T47D (cell line): ENCODE results near the gene HADHB.
A peak's percentile ranks its signal among the peaks of the same experiment; 100 is the strongest.

Source experiments
- DNase-seq, 2 experiments: peaks; one replicate each; pipeline versions ENCODE4 v3.0.0 to v3.0.0-alpha.2; 2011 to 2012; ENCODE audit warnings: low read depth in 1 of 2, low spot score in 1 of 2
- JUND ChIP-seq: IDR thresholded peaks from 2 replicates; pipeline ENCODE4 v1.6.1; 2012; ENCODE audit warnings: low read depth
- in situ Hi-C: cut with HindIII; loops from 2 replicates; pipeline ENCODE4 v1.10.0; 2016; ENCODE audit warnings: low sequenced_read_pairs, low pct_unique_long_range_greater_than_20kb

Gene HADHB

DNA sequence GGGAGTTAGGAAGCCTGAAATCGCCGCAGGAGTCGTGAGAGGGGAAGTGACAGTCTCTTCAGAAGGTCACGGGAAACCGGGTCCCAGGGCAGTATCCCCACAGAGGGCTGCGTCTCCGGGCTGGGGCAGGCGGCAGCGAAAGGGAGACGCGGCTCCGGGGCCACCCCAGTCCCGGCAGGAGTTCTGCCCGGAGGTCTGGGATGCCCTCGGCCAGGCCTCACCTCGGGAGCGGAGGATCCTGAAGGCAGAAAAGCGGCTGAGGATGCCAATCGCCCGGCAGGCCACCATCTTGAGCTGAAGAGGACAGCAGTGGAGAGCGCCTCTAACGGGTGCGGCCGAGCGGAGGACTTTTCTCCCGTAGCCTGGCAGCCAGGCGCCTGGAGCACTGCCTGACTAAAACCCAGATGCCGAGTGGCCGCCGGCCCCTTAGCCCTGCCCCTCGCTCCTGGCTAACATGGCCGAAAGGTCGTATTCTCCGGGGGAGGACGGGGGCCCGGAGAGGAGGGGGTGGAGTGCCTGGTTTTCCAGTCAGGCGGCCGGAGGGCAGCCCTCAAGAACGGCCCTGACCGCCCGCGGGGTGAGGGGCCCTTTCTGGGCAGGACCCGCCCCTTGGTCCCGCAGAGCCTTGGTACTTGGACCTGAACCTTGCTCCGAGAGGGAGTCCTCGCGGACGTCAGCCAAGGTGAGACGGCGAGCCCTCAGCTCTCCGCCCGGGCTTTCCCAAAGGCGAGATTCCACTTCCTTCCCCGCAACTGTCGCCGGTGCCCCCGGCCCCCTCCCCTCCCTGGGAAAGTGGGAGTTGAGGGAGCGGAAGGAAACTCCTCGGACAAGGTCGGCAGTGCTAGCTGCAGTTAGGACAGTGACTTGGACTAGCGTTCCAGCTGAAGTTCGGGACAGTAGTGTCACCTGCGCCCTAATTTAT lies at the start of gene HADHB, which contains the start of gene HADHA:
Gene HADHB, plus strand, starts transcription at position 631 of the 922 bp plus-strand sequence. CDS start 9,316 bp downstream, outside the sequence.
Gene HADHA, minus strand, starts transcription at position 324 of the 922 bp plus-strand sequence. Its CDS starts 36 bp downstream, at position 288.
- in situ Hi-C loops: no loop called here
- TF ChIP-seq JUND: no peak

DNA sequence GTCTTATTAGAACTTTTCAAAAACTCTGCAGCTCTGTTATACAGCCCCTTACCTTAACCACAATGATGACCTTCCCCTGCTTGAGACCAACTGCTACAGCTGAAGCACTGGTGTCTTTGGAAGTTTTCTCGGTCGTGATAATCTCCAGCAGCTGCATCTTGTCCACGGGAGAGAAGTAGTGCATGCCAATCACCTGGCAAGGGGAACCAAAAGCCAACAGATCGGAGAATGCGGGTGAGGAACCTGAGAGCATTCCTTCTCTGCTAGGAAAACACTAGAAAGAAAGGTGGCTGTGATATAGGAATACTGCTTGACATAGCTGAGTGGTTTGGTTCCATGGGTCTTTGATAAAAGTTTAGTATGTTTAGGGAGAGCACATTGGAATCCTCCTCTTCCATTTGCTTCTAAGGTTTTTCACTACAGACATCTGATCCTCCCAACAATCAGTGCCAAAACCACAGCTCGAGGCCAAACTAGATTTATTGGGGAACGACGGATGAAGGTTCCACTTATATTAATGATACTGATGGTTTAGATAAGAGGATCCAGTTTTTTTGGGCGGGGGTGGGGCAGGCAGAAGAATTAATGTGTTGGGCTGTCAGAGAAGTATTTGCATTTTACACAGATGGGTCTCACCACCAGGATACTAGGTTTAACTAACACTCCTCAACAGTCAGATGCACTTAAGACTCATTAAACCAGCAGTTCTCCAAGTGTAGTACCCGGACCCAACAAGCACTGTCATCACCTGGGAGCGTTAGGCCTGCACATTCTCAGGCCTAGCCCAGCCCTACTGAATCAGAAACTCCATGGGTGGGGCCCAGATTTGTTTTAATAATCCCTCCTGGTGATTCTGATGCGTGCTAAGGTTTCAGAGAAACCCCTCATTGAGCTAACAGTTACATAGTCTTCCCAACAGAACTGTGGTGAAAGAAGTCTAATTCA lies 49.4 kb upstream of the HADHB start:
- no peak for DNase-seq
- in situ Hi-C loops: no loop called here
- no peak for TF ChIP-seq JUND

More for the DNA sequence above, at the start of gene HADHB, which contains the start of gene HADHA:
- peak; percentile 38 to 89 for DNase-seq

DNA sequence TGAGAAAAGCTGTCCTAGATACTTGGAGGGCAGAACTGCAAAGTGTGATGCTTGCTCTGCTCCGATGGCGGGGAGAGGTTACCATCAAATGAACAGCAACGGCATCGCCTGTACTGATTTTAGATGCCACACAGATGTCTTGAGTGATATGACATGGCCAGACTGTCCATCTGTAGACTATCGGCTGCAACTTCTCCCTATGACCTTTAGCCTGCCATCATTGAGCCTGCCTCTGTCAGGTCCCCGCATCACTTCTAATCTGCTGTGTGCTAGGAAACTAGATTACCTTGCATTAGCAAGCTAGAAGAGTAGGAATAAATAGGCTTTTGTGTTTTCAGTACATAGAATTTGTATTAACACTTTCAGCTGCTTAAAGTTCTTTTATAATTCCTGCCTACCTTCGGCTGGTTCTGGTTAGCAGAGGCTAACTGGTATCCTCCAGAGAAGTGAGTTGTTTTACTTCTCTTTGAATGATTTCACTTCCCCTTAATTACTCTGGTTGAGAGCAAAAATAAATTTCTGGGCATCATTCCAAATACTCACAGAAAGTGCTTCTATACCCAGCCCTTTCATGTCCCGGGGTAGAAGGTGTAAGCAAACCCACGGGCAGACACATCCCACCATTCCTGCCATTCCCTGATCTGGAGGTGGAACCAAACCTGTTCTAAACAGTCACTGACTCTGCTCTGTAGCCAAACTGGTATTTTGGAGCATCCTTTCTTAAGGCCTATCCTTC lies 47.9 kb upstream of the HADHB start:
- no peak for TF ChIP-seq JUND
- in situ Hi-C loops: no loop called here
- no peak for DNase-seq

DNA sequence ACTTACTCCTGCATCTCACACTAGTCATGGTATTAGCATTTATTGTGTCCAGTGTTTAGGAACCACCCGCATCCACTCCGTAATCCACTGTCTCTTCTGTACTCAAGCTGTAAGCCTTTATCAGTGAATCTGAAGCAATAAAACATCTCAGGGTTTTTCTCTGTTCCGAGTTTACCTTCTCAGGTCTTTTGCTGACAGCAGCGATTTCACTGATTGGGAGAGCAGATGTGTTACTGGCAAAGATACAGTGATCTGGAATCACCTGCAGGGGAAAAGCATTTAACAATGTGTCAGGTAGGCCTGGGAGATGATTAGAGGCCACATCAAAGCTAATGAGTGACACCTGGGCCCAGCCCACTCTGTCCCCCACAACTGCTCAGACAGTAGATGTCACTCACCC lies 47.2 kb upstream of the HADHB start:
- no peak for TF ChIP-seq JUND

DNA sequence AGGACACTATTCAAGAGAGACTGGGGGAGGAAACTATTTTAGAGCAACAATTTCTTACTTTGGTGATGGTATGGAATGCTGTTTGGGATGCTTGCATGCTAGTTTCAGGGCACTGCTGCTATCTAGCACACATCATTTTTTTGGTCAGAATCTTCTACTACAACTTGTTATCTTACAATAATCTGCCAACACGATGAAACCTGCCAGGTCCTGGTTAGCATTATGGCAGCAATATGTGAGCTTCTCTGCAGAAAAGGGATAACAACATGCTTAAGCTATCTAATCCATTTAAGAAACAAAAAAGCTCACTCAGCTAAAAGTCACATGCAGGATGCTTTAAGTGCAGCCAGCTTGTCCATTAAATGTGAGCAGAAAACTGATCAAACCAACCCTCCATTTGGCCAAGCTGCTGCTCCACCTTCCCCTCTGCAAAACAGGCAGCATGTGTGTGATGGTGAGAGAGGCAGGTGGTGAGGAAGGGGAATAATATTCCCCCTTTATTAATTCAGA lies 41.7 kb upstream of the HADHB start:
- in situ Hi-C loops: no loop called here
- DNase-seq: no peak
- no peak for TF ChIP-seq JUND

More for the DNA sequence above, 47.2 kb upstream of the HADHB start:
- no peak for DNase-seq
- in situ Hi-C loops: no loop called here

DNA sequence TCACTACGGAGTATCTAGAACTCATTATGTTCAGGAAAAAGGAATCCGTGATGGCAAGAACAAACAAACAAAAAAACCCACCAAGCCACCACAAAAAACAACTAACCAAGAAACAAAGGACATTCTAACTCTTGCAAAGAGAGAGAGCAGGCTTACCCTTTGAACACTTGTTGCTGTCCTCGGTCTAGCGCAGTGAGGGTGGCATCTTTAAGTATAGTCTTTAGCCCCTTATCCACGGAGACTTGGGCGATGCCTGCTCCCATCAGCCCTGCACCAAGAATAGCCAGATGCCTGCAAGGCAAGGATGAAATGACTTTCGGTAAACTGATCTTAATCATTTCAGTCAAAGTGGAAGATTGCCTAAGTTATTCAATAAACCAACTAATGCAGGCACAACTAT lies 40.8 kb upstream of the HADHB start:
- DNase-seq: no peak
- no peak for TF ChIP-seq JUND
- in situ Hi-C loops: no loop called here

DNA sequence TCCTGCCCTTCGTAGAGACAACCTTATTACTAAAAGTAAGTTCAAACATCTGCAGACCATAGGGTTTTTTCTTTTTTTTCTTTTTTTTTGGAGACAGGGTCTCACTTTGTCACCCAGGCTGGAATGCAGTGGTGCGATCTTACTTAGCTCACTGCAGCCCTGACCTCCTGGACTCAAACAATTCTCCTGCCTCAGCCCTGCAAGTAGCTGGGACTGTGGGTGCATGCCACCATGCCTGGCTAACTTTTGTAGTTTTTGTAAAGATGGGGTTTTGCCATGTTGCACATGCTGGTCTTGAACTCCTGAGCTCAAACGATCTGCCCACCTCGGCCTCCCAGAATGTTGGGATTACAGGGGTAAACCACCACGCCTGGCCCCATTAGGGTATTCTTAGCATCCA lies 32.7 kb upstream of the HADHB start:
- DNase-seq: no peak
- no peak for TF ChIP-seq JUND
- in situ Hi-C loops: no loop called here

DNA sequence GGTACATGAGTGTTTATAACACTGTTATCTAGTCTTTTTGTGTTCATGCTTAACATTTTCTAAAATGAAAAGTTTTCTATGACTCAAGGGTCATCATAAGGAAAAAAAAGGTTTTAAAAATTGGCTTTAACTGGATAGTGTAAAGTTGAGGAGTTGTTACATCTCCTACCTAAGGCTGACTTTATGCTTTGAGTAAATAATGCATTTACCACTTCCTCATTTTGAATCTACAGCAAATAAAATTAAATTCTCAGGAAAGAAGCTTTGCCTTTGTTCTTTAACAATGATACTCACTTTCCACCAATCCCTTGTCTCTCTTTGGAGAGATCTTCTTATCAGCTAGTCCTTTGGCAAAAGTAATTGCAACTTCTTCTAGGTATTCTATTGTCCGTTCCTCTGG lies 30.0 kb upstream of the HADHB start:
- in situ Hi-C loops: no loop called here
- TF ChIP-seq JUND: no peak
- DNase-seq: no peak

DNA sequence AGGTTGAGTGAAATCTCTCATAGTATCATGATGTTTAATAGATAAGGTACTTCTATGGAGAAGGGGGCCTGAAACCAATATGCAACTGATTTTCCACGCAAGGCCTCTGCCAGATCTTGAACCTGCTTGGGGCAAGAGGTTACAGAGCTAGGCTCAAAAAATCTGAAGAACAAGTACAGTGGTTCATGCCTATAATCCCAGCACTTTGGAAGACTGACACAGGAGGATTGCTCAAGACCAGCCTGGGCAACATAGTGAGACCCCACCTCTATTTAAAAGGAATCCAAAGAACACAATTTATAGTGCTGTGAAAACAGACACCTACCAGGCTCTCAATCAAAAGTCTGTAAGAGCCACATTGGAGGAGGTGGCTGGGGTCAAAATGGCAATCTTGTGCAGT lies 28.9 kb upstream of the HADHB start:
- no peak for TF ChIP-seq JUND
- no peak for DNase-seq
- in situ Hi-C loops: no loop called here

DNA sequence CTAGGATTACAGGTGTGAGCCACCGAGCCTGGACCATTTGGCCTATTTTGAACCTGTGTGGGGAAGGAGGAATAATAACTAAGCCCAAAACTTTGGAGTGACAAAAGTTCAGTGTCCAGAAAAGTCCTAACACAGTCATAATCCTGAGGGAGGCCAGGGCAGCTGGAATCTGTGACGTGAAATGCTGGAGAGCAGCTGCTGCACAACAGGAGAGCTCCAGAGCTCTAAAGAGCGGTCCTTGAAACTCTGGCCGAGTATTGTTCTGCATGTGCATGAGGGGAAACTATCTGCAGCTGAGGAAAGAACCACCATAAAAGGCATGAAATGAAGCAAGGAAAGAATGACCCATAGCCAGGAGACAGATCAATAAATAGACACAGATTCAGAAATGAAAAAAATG lies 28.2 kb upstream of the HADHB start:
- no peak for TF ChIP-seq JUND

DNA sequence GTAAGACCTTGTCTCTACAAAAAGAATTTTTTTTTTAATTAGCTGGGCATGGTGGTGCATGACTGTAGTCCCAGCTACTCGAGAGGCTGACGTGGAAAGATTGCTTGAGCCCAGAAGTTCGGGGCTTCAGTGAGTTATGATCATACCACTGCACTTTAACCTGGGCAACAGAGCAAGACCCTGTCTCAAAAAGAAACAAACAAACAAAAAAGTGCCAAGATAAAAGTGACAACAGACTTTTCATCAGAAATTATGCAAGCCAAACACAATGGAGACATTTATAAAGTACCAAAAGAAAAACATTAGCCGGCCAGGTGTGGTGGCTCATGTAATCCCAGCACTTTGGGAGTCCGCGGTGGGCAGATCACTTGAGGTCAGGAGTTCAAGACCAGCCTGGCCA lies 27.0 kb upstream of the HADHB start:
- TF ChIP-seq JUND: no peak
- in situ Hi-C loops: no loop called here

More for the DNA sequence above, 28.2 kb upstream of the HADHB start:
- DNase-seq: no peak
- in situ Hi-C loops: no loop called here

DNA sequence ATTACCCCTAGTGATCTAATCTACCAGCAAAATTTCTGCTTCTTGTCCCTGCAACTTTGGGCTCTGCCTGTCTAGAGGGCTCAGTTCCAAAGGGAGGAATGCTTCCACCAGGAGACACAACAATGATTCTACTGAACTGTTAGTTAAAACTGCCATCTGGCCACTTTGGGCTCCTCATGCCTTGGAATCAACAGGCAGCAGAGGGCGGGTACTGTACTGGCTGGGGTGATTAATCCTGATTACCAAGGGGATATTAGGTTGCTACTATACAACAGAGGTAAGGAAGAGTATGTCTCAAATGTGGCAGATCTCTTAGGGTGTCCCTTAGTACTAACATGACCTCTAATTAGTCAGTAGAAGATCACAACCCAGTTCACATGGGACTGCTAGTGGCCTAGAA lies 21.7 kb upstream of the HADHB start:
- DNase-seq: no peak
- no peak for TF ChIP-seq JUND
- in situ Hi-C loops: no loop called here

More for the DNA sequence above, 27.0 kb upstream of the HADHB start:
- no peak for DNase-seq
